ENCODE results near the gene CRABP2.

- TF ChIP-seq CTCF (IDR thresholded peaks at IDR 0.05; ENCODE audit: insufficient read depth, low read length, poor library complexity, severe bottlenecking) (no peak), EZH2phosphoT487 (conservative IDR thresholded peaks at IDR 0.05; ENCODE audit: low read length) (no peak)
Observed at GRCh38 chr1:156712626-156713025, 7.2 kb upstream of the CRABP2 start.

All from SU-DHL-6 (cell line).